HepG2 (cell line): ENCODE data around the gene BCAS1. TPM values are rescaled to one million over a fixed set of nuclear protein-coding genes. Genes with fewer than 3 reads are reported as not detected.

Experiments
- ATAC-seq: fragments of 200-7000 bp; cut with Tn5 transposase; 3 replicates; pipeline ENCODE4 v1.9.1; 2020; ENCODE audit warnings: mild to moderate bottlenecking, moderate library complexity
- BruUV-seq: library from RNA; stranded (reverse); fragments of 400-500 nt; replicated peaks from 2 replicates; lab custom pipeline; 2021; lab: Mats Ljungman, UMichigan
- CTCF ChIA-PET: fragments of 300-600 bp; formaldehyde crosslinking; extraction: SDS; loops from one replicate; lab custom pipeline; 2021; ENCODE audit warnings: low total read pairs, inconsistent platforms, low intra/inter-chr PET ratio; lab: Yijun Ruan, JAX
- POLR2A ChIA-PET: fragments of 350-600 bp; sonication (Branson Sonifier 250); formaldehyde crosslinking; loops from one replicate; lab custom pipeline; 2020; ENCODE audit warnings: antibody characterized with exemption, inconsistent platforms; lab: Yijun Ruan, JAX
- DNase-seq: peaks from one replicate; pipeline ENCODE4 v3.0.0-alpha.2; 2015; ENCODE audit warnings: low spot score
- FAIRE-seq: peaks from 3 replicates; lab custom pipeline; 2011; peaks lifted over from hg19 to GRCh38; lab: Jason Lieb, UNC
- H2AFZ ChIP-seq: one replicate; pipeline ENCODE4 v1.6.1; 2011; ENCODE audit warnings: low read length, inconsistent platforms
- H3K27ac ChIP-seq: fragments of 300-600 bp; 3 replicates; pipeline ENCODE4 v1.8.0; 2011; ENCODE audit warnings: mixed run types, mild to moderate bottlenecking, mixed read lengths, low read length, inconsistent platforms; ENCODE audit not compliant: insufficient read depth; ENCODE audit errors: extremely low read length
- H3K27me3 ChIP-seq, 2 experiments: fragments of 200-600 bp in 1 of 2; 2 replicates in 1 of 2; 3 replicates in 1 of 2; pipeline versions ENCODE4 v1.6.0 to v1.8.0; 2011; ENCODE audit warnings: low read length in 2 of 2, mild to moderate bottlenecking in 2 of 2, moderate library complexity in 2 of 2, inconsistent platforms in 1 of 2; ENCODE audit not compliant: insufficient read depth in 2 of 2, control insufficient read depth in 1 of 2
- H3K36me3 ChIP-seq, 2 experiments: fragments of 200-600 bp in 1 of 2; replicated peaks in 1 of 2; 2 replicates in 1 of 2; 3 replicates in 1 of 2; pipeline versions ENCODE4 v1.5.1 to v1.8.0; 2011; ENCODE audit warnings: low read length in 2 of 2, inconsistent platforms in 1 of 2; ENCODE audit not compliant: insufficient read depth in 2 of 2, control insufficient read depth in 1 of 2
- H3K4me1 ChIP-seq: 2 replicates; pipeline ENCODE4 v1.5.1; 2012; ENCODE audit warnings: low read length, inconsistent platforms; ENCODE audit not compliant: insufficient read depth
- H3K4me2 ChIP-seq: 2 replicates; pipeline ENCODE4 v1.6.0; 2011; ENCODE audit warnings: low read depth, low read length, inconsistent platforms
- H3K4me3 ChIP-seq, 3 experiments: fragments of 200-600 bp in 1 of 3; sonication (generic), shearing (Covaris generic) in 1 of 3; replicated peaks in 1 of 3; 2 replicates each; pipeline ENCODE4 v1.5.1; 2011 to 2016; ENCODE audit warnings: low read length in 3 of 3, inconsistent platforms in 2 of 3, low read depth in 2 of 3, mild to moderate bottlenecking in 2 of 3, control low read depth in 1 of 3, mixed read lengths in 1 of 3; ENCODE audit not compliant: insufficient read depth in 1 of 3
- H3K79me2 ChIP-seq: one replicate; pipeline ENCODE4 v1.6.1; 2011; ENCODE audit warnings: low read length, inconsistent platforms; ENCODE audit not compliant: insufficient read depth
- H3K9ac ChIP-seq: 2 replicates; pipeline ENCODE4 v1.6.0; 2011; ENCODE audit warnings: mild to moderate bottlenecking, low read depth, low read length, inconsistent platforms; ENCODE audit not compliant: insufficient read depth
- H3K9me3 ChIP-seq: 2 replicates; pipeline ENCODE4 v1.5.1; 2012; ENCODE audit warnings: mild to moderate bottlenecking, low read length
- H4K20me1 ChIP-seq: 2 replicates; pipeline ENCODE4 v1.6.0; 2011; ENCODE audit warnings: inconsistent platforms, mild to moderate bottlenecking, low read length, moderate library complexity; ENCODE audit not compliant: insufficient read depth
- ERF ChIP-seq: IDR thresholded peaks from 2 replicates; pipeline ENCODE4 v1.6.1; 2018; ENCODE audit warnings: missing biosample characterization, missing genetic modification reagents
- PAX8 ChIP-seq: sonication (generic); formaldehyde crosslinking; IDR thresholded peaks from 2 replicates; pipeline ENCODE4 v1.8.0; 2022; ENCODE audit warnings: mild to moderate bottlenecking, missing genetic modification reagents, borderline replicate concordance
- PHF20 ChIP-seq: sonication (generic); formaldehyde crosslinking; IDR thresholded peaks from 2 replicates; pipeline ENCODE4 v1.5.0; 2020; ENCODE audit warnings: mild to moderate bottlenecking, missing genetic modification reagents
- ZBTB42 ChIP-seq: sonication (generic); formaldehyde crosslinking; IDR thresholded peaks from 2 replicates; pipeline ENCODE4 v1.5.0; 2020; ENCODE audit warnings: mild to moderate bottlenecking, missing genetic modification reagents
- ZNF292 ChIP-seq: sonication (generic); formaldehyde crosslinking; IDR thresholded peaks from 2 replicates; pipeline ENCODE4 v1.8.1; 2022; ENCODE audit warnings: mild to moderate bottlenecking, low read depth, missing genetic modification reagents, borderline replicate concordance
- ZNF501 ChIP-seq: sonication (generic); formaldehyde crosslinking; IDR thresholded peaks from 2 replicates; pipeline ENCODE4 v1.5.1; 2020; ENCODE audit warnings: mild to moderate bottlenecking, moderate library complexity, missing genetic modification reagents
- WGBS: methylation state at CpG from one replicate; pipeline ENCODE4 v1.1.6; 2017; ENCODE audit warnings: low lambda C conversion rate; 5-methylcytosine and 5-hydroxymethylcytosine counted together
- in situ Hi-C: cut with HindIII; loops from 2 replicates; pipeline ENCODE4 v1.10.0; 2017; ENCODE audit warnings: low pct_unique_long_range_greater_than_20kb; ENCODE audit not compliant: extremely low pct_ligation_motif_present
- intact Hi-C: fragments of 100-400 bp; cut with micrococcal nuclease; formaldehyde crosslinking; loops from one replicate; pipeline ENCODE4 v1.10.0; 2022; ENCODE audit not compliant: unreplicated experiment
- polyA plus RNA-seq, 8 experiments: library from polyadenylated mRNA; depleted of rRNA in 3 of 8; stranded (reverse) in 7 of 8; unstranded in 1 of 8; fragments of >200 nt; fragmentation: Illumina TruSeq in 4 of 8; extraction: Trizol in 4 of 8; gene quantifications; 2 replicates each; pipeline versions ENCODE4 v1.2.1 to v1.2.3, GENCODE V29; 2011 to 2016; ENCODE audit warnings: low read depth in 4 of 8, missing spikeins in 1 of 8, mixed read lengths in 1 of 8; ENCODE audit not compliant: insufficient read depth in 1 of 8
- total RNA-seq, 5 experiments: library from RNA; depleted of rRNA; stranded (reverse); fragments of >200 nt; fragmentation: Illumina TruSeq; extraction: Trizol; gene quantifications; 2 replicates each; pipeline ENCODE4 v1.2.3, GENCODE V29; 2016; ENCODE audit warnings: low read depth in 1 of 5
- TF ChIP-seq, protein P1 (sequence below): IDR thresholded peaks from 2 replicates; pipeline ENCODE4 v1.6.1; 2016; ENCODE audit warnings: low read depth, missing genetic modification reagents, missing compliant biosample characterization

The BCAS1 gene
- total and polyA plus RNA-seq, 2 of the 13 experiments (the other 11 are each of a cell fraction or from before 2014, with no cell fraction given), result 0.55 to 0.91 TPM

GRCh38 chr20:53963635-53964034, 106.8 kb downstream of the BCAS1 start (continued):
- TF ChIP-seq, protein P1, sequence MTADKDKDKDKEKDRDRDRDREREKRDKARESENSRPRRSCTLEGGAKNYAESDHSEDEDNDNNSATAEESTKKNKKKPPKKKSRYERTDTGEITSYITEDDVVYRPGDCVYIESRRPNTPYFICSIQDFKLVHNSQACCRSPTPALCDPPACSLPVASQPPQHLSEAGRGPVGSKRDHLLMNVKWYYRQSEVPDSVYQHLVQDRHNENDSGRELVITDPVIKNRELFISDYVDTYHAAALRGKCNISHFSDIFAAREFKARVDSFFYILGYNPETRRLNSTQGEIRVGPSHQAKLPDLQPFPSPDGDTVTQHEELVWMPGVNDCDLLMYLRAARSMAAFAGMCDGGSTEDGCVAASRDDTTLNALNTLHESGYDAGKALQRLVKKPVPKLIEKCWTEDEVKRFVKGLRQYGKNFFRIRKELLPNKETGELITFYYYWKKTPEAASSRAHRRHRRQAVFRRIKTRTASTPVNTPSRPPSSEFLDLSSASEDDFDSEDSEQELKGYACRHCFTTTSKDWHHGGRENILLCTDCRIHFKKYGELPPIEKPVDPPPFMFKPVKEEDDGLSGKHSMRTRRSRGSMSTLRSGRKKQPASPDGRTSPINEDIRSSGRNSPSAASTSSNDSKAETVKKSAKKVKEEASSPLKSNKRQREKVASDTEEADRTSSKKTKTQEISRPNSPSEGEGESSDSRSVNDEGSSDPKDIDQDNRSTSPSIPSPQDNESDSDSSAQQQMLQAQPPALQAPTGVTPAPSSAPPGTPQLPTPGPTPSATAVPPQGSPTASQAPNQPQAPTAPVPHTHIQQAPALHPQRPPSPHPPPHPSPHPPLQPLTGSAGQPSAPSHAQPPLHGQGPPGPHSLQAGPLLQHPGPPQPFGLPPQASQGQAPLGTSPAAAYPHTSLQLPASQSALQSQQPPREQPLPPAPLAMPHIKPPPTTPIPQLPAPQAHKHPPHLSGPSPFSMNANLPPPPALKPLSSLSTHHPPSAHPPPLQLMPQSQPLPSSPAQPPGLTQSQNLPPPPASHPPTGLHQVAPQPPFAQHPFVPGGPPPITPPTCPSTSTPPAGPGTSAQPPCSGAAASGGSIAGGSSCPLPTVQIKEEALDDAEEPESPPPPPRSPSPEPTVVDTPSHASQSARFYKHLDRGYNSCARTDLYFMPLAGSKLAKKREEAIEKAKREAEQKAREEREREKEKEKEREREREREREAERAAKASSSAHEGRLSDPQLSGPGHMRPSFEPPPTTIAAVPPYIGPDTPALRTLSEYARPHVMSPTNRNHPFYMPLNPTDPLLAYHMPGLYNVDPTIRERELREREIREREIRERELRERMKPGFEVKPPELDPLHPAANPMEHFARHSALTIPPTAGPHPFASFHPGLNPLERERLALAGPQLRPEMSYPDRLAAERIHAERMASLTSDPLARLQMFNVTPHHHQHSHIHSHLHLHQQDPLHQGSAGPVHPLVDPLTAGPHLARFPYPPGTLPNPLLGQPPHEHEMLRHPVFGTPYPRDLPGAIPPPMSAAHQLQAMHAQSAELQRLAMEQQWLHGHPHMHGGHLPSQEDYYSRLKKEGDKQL (CRISPR knock-in tag), result no peak

- ChIA-PET POLR2A (no interaction called here), CTCF (no interaction called here)
- TF ChIP-seq ZNF292 (CRISPR knock-in tag) (no peak), PHF20 (CRISPR knock-in tag) (no peak), ERF (CRISPR knock-in tag) (no peak), PAX8 (no peak), ZNF501 (CRISPR knock-in tag) (no peak), ZBTB42 (CRISPR knock-in tag) (no peak)
- Histone ChIP-seq H4K20me1 (no peaks in the 10 kb centered on the region), H3K36me3 (no peaks in the 10 kb centered on the region), H3K4me1 (peaks cover 17% of the 10 kb centered on the region), H3K4me2 (no peak overlapping the region), H3K4me3 (no peak overlapping the region), H3K27ac (no peak overlapping the region), H3K9ac (no peak overlapping the region), H3K79me2 (no peaks in the 10 kb centered on the region), H2AFZ (no peak overlapping the region), H3K27me3 (no peaks in the 10 kb centered on the region), H3K9me3 (no peaks in the 10 kb centered on the region)
- BruUV-seq, result no TSS peak
- 84% methylated on average over 3 of the region's 3 CpGs for WGBS
- no peak for ATAC-seq
- DNase-seq, result no peak
- intact Hi-C loops (no loop called here), in situ Hi-C loops (no loop called here)
- no peak for FAIRE-seq
Measured at GRCh38 chr20:53962388-53962787, 108.0 kb downstream of the BCAS1 start.
